ENCODE measurements around the gene AGK. TPM values are rescaled to one million over a fixed set of nuclear protein-coding genes. Genes with fewer than 3 reads are reported as not detected.

AGK gene
- total and polyA plus RNA-seq, 2 donors (not counting 1 experiment from before 2014, with no cell fraction given), result 12.8 to 26.1 TPM

DNA sequence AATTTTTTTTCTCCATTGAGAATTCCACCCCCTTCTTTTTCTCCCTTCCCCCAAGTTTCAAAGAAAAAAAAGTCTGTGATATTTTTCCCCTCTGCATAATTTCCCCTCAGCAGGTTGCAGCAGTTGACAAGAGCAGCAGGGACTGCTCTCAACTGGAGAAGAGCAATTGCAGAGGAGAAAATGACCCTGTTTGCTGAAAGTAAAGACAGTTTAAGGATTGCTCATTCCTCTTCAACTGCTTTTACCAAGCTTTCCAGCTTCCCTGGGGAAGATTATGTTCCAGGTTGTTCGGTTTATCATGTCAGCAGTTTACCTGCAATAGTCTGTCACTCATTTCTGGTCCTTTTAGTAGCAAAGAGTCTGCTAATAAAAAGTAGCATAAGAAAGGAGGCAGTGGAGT lies 16.2 kb downstream of the AGK start:
- POLR2A ChIA-PET, result no interaction called here
- Mint-ChIP-seq H3K4me1 (peaks cover 2% of the 10 kb centered on the region), H3K27ac (no peak overlapping the region), H3K4me3 (no peak overlapping the region), H3K27me3 (no peaks in the 10 kb centered on the region), H3K9me3 (ENCODE audit: insufficient read depth) (peaks cover 5% of the 10 kb centered on the region)
- CTCF ChIA-PET, result no interaction called here
- peaks cover 16 to 31% of the 10 kb centered on the region in 2 experiments for H3K36me3 ChIP-seq (replicated peaks in 1 of 2; ENCODE audit: control extremely low read depth in 1 of 2, control insufficient read depth in 1 of 2, extremely low read depth in 1 of 2, insufficient read depth in 2 of 2, low read length in 1 of 2)
- H3K79me2 ChIP-seq (ENCODE audit: control insufficient read depth, insufficient read depth, low read length), result peaks cover 8% of the 10 kb centered on the region
- H3K9me3 ChIP-seq (ENCODE audit: control extremely low read depth in 1 of 3, control insufficient read depth in 2 of 3, insufficient read depth in 1 of 3, low read length in 2 of 3), result peaks cover 6 to 16% (median 9%) of the 10 kb centered on the region in 3 donors
- H3K27ac ChIP-seq (ENCODE audit: low read length in 2 of 2), result no peak overlapping the region
- TF ChIP-seq, protein P1, sequence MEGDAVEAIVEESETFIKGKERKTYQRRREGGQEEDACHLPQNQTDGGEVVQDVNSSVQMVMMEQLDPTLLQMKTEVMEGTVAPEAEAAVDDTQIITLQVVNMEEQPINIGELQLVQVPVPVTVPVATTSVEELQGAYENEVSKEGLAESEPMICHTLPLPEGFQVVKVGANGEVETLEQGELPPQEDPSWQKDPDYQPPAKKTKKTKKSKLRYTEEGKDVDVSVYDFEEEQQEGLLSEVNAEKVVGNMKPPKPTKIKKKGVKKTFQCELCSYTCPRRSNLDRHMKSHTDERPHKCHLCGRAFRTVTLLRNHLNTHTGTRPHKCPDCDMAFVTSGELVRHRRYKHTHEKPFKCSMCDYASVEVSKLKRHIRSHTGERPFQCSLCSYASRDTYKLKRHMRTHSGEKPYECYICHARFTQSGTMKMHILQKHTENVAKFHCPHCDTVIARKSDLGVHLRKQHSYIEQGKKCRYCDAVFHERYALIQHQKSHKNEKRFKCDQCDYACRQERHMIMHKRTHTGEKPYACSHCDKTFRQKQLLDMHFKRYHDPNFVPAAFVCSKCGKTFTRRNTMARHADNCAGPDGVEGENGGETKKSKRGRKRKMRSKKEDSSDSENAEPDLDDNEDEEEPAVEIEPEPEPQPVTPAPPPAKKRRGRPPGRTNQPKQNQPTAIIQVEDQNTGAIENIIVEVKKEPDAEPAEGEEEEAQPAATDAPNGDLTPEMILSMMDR (IDR thresholded peaks at IDR 0.05), result no peak
- no peak for TF ChIP-seq EZH2 (IDR thresholded peaks at IDR 0.05; ENCODE audit: borderline replicate concordance, insufficient read depth, low read depth, low read length, poor library complexity, severe bottlenecking)
- no CpG with 5 or more reads among the region's 1 CpG for WGBS (ENCODE audit: insufficient coverage)
- no peaks in the 10 kb centered on the region for H3K27me3 ChIP-seq (replicated peaks in 1 of 4; ENCODE audit: control extremely low read depth in 1 of 4, control insufficient read depth in 3 of 4, insufficient read depth in 4 of 4, low read length in 3 of 4)
- no peaks in the 10 kb centered on the region for H3K4me1 ChIP-seq (ENCODE audit: control insufficient read depth in 2 of 2, insufficient read depth in 2 of 2, low read length in 2 of 2)
- ATAC-seq (ENCODE audit: low read depth) (no peak), DNase-seq (no peak)
- no peaks in the 10 kb centered on the region for H4K20me1 ChIP-seq (ENCODE audit: control insufficient read depth, insufficient read depth, low read length, poor library complexity, severe bottlenecking)
- no peak overlapping the region for H3K4me2 ChIP-seq (replicated peaks; ENCODE audit: low read depth, low read length, poor library complexity, severe bottlenecking)
- intact Hi-C loops (cut with micrococcal nuclease), result no loop called here
- H2AFZ ChIP-seq (ENCODE audit: insufficient read depth, low read depth, low read length, poor library complexity, severe bottlenecking), result no peak overlapping the region
- H3K4me3 ChIP-seq (ENCODE audit: control extremely low read depth in 1 of 5, extremely low read depth in 1 of 5, insufficient read depth in 1 of 5, low read depth in 2 of 5, low read length in 4 of 5), result no peak overlapping the region
- H3K9ac ChIP-seq (ENCODE audit: low read length), result no peak overlapping the region

DNA sequence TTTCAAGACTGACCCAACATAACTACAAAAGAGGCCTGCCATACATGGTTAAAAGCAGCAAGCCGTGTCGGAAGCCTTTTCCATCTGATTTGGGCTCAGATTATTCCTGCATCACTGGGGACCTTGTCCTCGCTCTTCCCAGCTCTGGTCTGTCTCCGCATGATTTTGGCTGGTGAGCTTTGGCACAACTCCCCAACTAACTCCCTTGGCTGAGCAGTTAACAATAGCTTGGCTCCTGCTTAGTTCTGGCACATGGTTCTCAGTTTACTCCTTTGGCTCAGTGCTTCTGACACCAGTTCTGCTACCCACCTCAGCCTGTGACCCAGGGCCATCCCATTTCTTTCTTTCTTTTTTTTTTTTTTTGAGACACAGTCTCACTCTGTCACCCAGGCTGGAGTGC lies 17.0 kb downstream of the AGK start:
- ChIA-PET POLR2A (no interaction called here), CTCF (no interaction called here)
- no peaks in the 10 kb centered on the region for H4K20me1 ChIP-seq (ENCODE audit: control insufficient read depth, insufficient read depth, low read length, poor library complexity, severe bottlenecking)
- no peak overlapping the region for H3K27ac Mint-ChIP-seq
- ATAC-seq (ENCODE audit: low read depth) (no peak), DNase-seq (no peak)
- H3K9me3 Mint-ChIP-seq (ENCODE audit: insufficient read depth), result peaks cover 5% of the 10 kb centered on the region
- H3K27me3 Mint-ChIP-seq, result no peaks in the 10 kb centered on the region
- H3K27me3 ChIP-seq (replicated peaks in 1 of 4; ENCODE audit: control extremely low read depth in 1 of 4, control insufficient read depth in 3 of 4, insufficient read depth in 4 of 4, low read length in 3 of 4), result no peaks in the 10 kb centered on the region
- no peak overlapping the region for H3K9ac ChIP-seq (ENCODE audit: low read length)
- intact Hi-C loops (cut with micrococcal nuclease), result no loop called here
- peaks cover 2% of the 10 kb centered on the region for H3K4me1 Mint-ChIP-seq
- no peak overlapping the region for H2AFZ ChIP-seq (ENCODE audit: insufficient read depth, low read depth, low read length, poor library complexity, severe bottlenecking)
- no peak overlapping the region for H3K4me3 ChIP-seq (ENCODE audit: control extremely low read depth in 1 of 5, extremely low read depth in 1 of 5, insufficient read depth in 1 of 5, low read depth in 2 of 5, low read length in 4 of 5)
- WGBS (ENCODE audit: insufficient coverage), result 100% methylated on average over 4 of the region's 4 CpGs
- H3K4me1 ChIP-seq (ENCODE audit: control insufficient read depth in 2 of 2, insufficient read depth in 2 of 2, low read length in 2 of 2), result no peaks in the 10 kb centered on the region
- no peak for TF ChIP-seq EZH2 (IDR thresholded peaks at IDR 0.05; ENCODE audit: borderline replicate concordance, insufficient read depth, low read depth, low read length, poor library complexity, severe bottlenecking)
- TF ChIP-seq, protein P1 (IDR thresholded peaks at IDR 0.05), result no peak
- peaks cover 6% of the 10 kb centered on the region for H3K79me2 ChIP-seq (ENCODE audit: control insufficient read depth, insufficient read depth, low read length)
- no peak overlapping the region for H3K27ac ChIP-seq (ENCODE audit: low read length in 2 of 2)
- H3K36me3 ChIP-seq (replicated peaks in 1 of 2; ENCODE audit: control extremely low read depth in 1 of 2, control insufficient read depth in 1 of 2, extremely low read depth in 1 of 2, insufficient read depth in 2 of 2, low read length in 1 of 2), result peaks cover 13 to 28% of the 10 kb centered on the region in 2 experiments
- H3K4me2 ChIP-seq (replicated peaks; ENCODE audit: low read depth, low read length, poor library complexity, severe bottlenecking), result no peak overlapping the region
- no peak overlapping the region for H3K4me3 Mint-ChIP-seq
- H3K9me3 ChIP-seq (ENCODE audit: control extremely low read depth in 1 of 3, control insufficient read depth in 2 of 3, insufficient read depth in 1 of 3, low read length in 2 of 3), result peaks cover 6 to 13% (median 9%) of the 10 kb centered on the region in 3 donors
